Esophagus squamous epithelium (tissue), 5 donors: ENCODE results near the gene TREH. TPM values are rescaled to one million over a fixed set of nuclear protein-coding genes. Genes with fewer than 3 reads are reported as not detected.

Source experiments
- DNase-seq: peaks from one replicate; lab custom pipeline; 2025; lab: John Stamatoyannopoulos, UW
- H3K27ac ChIP-seq, 4 donors: fragments of 200-600 bp; sonication (generic); one replicate each; pipeline ENCODE4 v1.5.1; 2016 to 2019; ENCODE audit warnings: mild to moderate bottlenecking in 1 of 4
- H3K27me3 ChIP-seq, 4 donors: fragments of 200-600 bp; sonication (generic); 1 replicate in 3 of 4; 2 replicates in 1 of 4; pipeline versions ENCODE4 v1.5.1 to v1.6.0; 2017 to 2021; ENCODE audit warnings: antibody characterized with exemption in 1 of 4
- H3K36me3 ChIP-seq, 3 donors: fragments of 200-600 bp; sonication (generic); one replicate each; pipeline ENCODE4 v1.5.1; 2016 to 2019
- H3K4me1 ChIP-seq, 3 donors: fragments of 200-600 bp; sonication (generic); one replicate each; pipeline ENCODE4 v1.5.1; 2017 to 2019
- H3K4me3 ChIP-seq, 4 donors: fragments of 200-600 bp; sonication (generic); 1 replicate in 3 of 4; 2 replicates in 1 of 4; pipeline ENCODE4 v1.5.1; 2016 to 2019; ENCODE audit warnings: mild to moderate bottlenecking in 2 of 4, moderate library complexity in 1 of 4
- H3K9me3 ChIP-seq, 3 donors: fragments of 200-600 bp; sonication (generic); one replicate each; pipeline ENCODE4 v1.5.1; 2016 to 2019
- POLR2A ChIP-seq, 4 donors: fragments of 450-650 bp; IDR thresholded peaks; one replicate each; pipeline ENCODE4 v1.6.1; 2017; ENCODE audit warnings: antibody characterized with exemption in 4 of 4, mild to moderate bottlenecking in 4 of 4, moderate library complexity in 3 of 4
- WGBS, 2 donors: methylation state at CpG; one replicate each; pipeline ENCODE4 v1.1.5; 2018; 5-methylcytosine and 5-hydroxymethylcytosine counted together
- intact Hi-C: fragments of 100-400 bp; cut with DNase I; formaldehyde crosslinking; loops from one replicate; pipeline ENCODE4 v1.15.0; 2022
- total RNA-seq, 4 donors: library from RNA; depleted of rRNA; stranded (reverse); fragments of >200 nt; gene quantifications; one replicate each; pipeline ENCODE4 v1.1.0, GENCODE V29; 2016
- TF ChIP-seq, protein P1 (sequence below), 6 experiments: fragments of 450-650 bp in 4 of 6; fragments of 200-600 bp in 2 of 6; sonication (generic) in 2 of 6; IDR thresholded peaks; one replicate each; pipeline ENCODE4 v1.5.1; 2016 to 2019; ENCODE audit warnings: antibody characterized with exemption in 6 of 6, mild to moderate bottlenecking in 4 of 6, moderate library complexity in 4 of 6
- donor health status: DM: yes; HTN: yes; CAD: no.

The TREH gene
- total RNA-seq, 4 donors from 2014 or later = 0.09 to 0.57 TPM; not detected in 2

DNA sequence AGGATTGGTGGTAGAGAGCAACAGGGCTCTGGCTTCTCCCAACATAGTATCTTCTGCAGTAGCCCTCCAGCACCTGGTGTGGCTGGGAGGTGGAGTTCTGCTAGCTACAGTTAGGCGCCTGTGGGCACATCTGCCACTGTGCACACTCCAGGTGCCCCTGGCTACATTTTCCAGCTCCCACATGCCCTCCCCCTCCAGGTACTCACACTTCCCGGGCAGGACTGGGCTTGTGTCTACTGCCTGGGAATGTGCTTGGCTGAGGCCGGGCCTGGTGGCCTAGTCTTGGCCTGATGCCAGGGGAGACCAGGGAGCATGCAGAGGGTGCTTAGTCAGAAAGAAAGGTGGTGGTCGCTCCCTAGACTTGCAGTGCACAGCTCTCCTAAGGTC, 56.2 kb downstream of the TREH start:
- peak overlapping the region in 1 of 4 donors; percentile 7 for H3K4me3 ChIP-seq
- TF ChIP-seq POLR2A (IDR thresholded peaks at IDR 0.05) = no peak
- TF ChIP-seq, protein P1, sequence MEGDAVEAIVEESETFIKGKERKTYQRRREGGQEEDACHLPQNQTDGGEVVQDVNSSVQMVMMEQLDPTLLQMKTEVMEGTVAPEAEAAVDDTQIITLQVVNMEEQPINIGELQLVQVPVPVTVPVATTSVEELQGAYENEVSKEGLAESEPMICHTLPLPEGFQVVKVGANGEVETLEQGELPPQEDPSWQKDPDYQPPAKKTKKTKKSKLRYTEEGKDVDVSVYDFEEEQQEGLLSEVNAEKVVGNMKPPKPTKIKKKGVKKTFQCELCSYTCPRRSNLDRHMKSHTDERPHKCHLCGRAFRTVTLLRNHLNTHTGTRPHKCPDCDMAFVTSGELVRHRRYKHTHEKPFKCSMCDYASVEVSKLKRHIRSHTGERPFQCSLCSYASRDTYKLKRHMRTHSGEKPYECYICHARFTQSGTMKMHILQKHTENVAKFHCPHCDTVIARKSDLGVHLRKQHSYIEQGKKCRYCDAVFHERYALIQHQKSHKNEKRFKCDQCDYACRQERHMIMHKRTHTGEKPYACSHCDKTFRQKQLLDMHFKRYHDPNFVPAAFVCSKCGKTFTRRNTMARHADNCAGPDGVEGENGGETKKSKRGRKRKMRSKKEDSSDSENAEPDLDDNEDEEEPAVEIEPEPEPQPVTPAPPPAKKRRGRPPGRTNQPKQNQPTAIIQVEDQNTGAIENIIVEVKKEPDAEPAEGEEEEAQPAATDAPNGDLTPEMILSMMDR (IDR thresholded peaks at IDR 0.05) = no peak
- H3K27me3 ChIP-seq = peaks cover 0 to 14% (median 0%) of the 10 kb centered on the region in 4 donors
- H3K36me3 ChIP-seq = peaks cover 0 to 37% (median 8%) of the 10 kb centered on the region in 3 donors
- 25 to 43% methylated on average over 2 of the region's 4 CpGs for WGBS, 2 donors
- DNase-seq = no peak
- peaks cover 42 to 87% (median 69%) of the 10 kb centered on the region in 3 donors for H3K4me1 ChIP-seq
- H3K27ac ChIP-seq = peak overlapping the region; percentile 24 to 88 (median 84)
- H3K9me3 ChIP-seq = no peaks in the 10 kb centered on the region
- intact Hi-C loops = no loop called here

DNA sequence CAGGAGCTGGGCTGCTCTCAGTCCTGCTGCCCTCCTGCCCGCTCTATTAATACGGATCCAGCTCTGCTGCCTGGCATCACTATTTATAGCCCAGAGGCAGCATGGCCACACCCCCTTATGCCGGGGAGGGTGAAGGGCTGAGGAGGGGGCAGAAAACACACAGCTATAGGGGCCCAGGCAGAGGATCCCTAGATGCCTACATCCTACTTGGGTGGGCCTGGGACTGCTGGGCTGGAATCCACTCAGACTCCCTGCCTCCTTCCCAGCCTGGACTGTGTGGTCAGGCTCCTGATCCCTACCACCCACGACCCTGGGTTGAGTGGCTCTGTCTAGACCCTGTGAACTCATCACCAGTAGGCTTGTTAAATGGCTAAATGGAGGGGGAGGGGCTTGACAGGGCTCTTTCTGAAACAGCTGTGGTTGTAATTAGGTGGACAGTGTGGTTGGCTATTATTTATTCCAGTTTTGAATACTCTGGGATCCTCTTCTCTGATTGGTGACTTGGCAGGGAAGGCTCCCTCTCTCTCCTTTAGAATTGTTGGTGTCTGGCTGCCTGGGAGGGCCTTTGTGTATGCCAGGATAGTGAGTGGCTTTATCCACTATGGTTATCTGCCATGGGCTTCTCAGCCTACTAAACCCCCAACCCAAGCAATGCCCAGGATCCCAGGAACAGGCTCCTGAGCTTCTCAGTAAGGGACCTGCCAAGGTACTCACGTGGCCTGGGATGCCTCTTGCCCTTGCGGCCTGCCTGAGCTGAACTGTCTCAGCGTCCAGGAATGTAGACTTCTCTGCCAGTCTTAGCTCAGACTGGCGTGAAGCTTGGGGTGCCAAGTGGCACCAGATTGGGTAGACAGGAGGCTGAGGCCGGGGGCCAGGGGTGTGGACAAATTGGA, 56.8 kb downstream of the TREH start:
- 27 to 39% methylated on average over 5 to 6 of the region's 9 CpGs for WGBS, 2 donors
- Histone ChIP-seq H3K27me3 (peaks cover 0 to 14% (median 0%) of the 10 kb centered on the region in 4 donors), H3K36me3 (peaks cover 0 to 33% (median 3%) of the 10 kb centered on the region in 3 donors), H3K27ac (peak overlapping the region; percentile 75 to 88 (median 84)), H3K4me3 (peak overlapping the region in 3 of 4 donors; percentile 41 to 67 (median 51)), H3K4me1 (peaks cover 42 to 91% (median 76%) of the 10 kb centered on the region in 3 donors), H3K9me3 (no peaks in the 10 kb centered on the region)
- no peak for TF ChIP-seq POLR2A (IDR thresholded peaks at IDR 0.05)
- TF ChIP-seq, protein P1 (IDR thresholded peaks at IDR 0.05) = no peak
- intact Hi-C loops = no loop called here
- DNase-seq = no peak

DNA sequence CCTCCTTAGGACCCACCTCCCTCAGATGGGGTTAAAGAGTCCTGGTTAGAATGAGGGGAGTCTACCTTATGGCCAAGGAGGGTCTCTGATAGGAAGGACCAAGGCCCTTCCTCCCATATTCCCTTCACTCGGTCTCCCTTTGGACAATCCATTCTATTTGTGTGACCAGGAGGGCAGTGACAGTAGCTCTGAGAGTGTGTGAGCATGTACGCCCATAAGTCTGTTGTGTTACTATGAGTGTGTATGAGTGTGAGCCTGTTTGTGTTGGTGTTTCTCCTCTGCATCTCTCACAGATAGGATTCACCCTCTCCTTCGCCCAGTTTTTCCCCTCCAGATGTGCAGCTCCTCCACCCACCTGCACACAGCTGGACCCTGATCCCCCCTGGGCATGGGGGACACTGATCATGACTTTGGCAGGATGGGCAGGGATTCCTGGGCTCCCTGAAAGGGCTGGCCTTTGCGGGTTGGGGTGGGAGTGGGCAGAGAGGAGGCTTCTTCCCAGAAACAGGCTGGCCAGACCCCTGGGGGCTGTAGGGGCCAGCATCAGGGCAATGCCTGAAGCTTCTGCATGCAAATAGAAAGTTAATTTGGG, 57.6 kb downstream of the TREH start:
- Histone ChIP-seq H3K27ac (peak overlapping the region; percentile 75 to 88 (median 84)), H3K27me3 (peaks cover 0 to 14% (median 0%) of the 10 kb centered on the region in 4 donors), H3K36me3 (peaks cover 0 to 33% (median 0%) of the 10 kb centered on the region in 3 donors), H3K4me3 (peak overlapping the region; percentile 34 to 67 (median 46)), H3K9me3 (no peaks in the 10 kb centered on the region), H3K4me1 (peaks cover 42 to 98% (median 81%) of the 10 kb centered on the region in 3 donors)
- intact Hi-C loops = no loop called here
- DNase-seq = no peak
- TF ChIP-seq, protein P1 (IDR thresholded peaks at IDR 0.05) = no peak
- no peak for TF ChIP-seq POLR2A (IDR thresholded peaks at IDR 0.05)
- whole genome bisulfite sequencing, 2 donors = 21 to 27% methylated on average over 3 of the region's 4 CpGs

DNA sequence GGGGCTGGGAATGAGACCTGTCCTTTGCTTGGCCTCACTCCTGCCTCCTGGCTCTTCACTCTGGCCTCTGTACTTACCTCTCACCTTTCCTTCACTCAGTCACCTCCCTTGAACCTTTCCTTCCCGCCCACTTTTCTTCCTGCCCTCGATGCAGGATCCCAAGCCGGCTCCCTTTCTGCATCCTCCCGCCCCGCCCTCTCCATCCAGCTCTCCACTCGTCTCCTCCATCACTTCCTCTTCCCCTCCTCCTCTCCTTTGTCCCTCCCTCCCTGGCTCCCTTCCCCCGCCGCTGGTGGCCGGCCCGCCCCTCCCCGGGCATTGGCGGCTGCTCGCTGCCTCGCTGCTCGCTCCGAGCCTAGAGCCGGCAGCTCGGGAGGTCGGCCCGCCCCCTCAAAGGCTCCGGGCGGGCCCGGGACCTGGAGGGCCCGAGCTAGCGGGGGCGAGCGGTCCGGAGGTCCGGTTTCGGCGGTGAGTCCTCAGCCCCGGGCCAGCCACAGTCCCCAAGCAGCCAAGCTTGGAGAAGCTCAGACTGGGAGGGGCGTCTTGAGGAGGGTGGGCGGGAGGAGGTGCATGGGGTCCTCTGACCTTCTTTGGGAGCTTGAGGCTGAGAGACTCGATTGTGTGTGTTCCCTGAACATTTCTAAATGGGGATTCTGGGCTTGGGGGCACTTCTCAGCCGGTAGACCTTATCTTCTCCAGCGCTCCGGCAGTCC, 58.2 kb downstream of the TREH start:
- WGBS, 2 donors = 4 to 5% methylated on average over 8 to 13 of the region's 38 CpGs

More for the DNA sequence above, 58.2 kb downstream of the TREH start:
- intact Hi-C loops = no loop called here
- TF ChIP-seq POLR2A (IDR thresholded peaks at IDR 0.05) = peak in 2 of 4 donors; percentile 14 to 41
- TF ChIP-seq, protein P1 (IDR thresholded peaks at IDR 0.05) = no peak
- peaks cover 42 to 100% (median 81%) of the 10 kb centered on the region in 3 donors for H3K4me1 ChIP-seq
- H3K9me3 ChIP-seq = no peaks in the 10 kb centered on the region
- H3K36me3 ChIP-seq = peaks cover 0 to 33% (median 0%) of the 10 kb centered on the region in 3 donors
- no peak for DNase-seq
- H3K27ac ChIP-seq = peak overlapping the region; percentile 75 to 88 (median 84)
- H3K27me3 ChIP-seq = peaks cover 0 to 14% (median 0%) of the 10 kb centered on the region in 4 donors
- H3K4me3 ChIP-seq = peak overlapping the region; percentile 34 to 67 (median 46)
